Fibroblast of lung (primary cell): ENCODE data around the gene PLA2G2C. TPM values are rescaled to one million over a fixed set of nuclear protein-coding genes. Genes with fewer than 3 reads are reported as not detected.

Source experiments
- DNase-seq, 2 donors: peaks; one replicate each; pipeline versions ENCODE4 v3.0.0 to v3.0.0-alpha.2; 2010; ENCODE audit warnings: low read depth in 2 of 2
- H2AFZ ChIP-seq: 2 replicates; pipeline ENCODE4 v1.5.1; 2012; ENCODE audit warnings: low read length, control low read depth, inconsistent platforms
- H3K27ac ChIP-seq: 2 replicates; pipeline ENCODE4 v1.5.1; 2011; ENCODE audit warnings: low read length, control low read depth; ENCODE audit not compliant: insufficient read depth
- H3K27me3 ChIP-seq: 2 replicates; pipeline ENCODE4 v1.5.1; 2011; ENCODE audit warnings: mild to moderate bottlenecking, low read length; ENCODE audit not compliant: control insufficient read depth, insufficient read depth
- H3K36me3 ChIP-seq: 2 replicates; pipeline ENCODE4 v1.5.1; 2011; ENCODE audit warnings: low read length; ENCODE audit not compliant: control insufficient read depth, insufficient read depth
- H3K4me1 ChIP-seq: 2 replicates; pipeline ENCODE4 v1.5.1; 2011; ENCODE audit warnings: low read length; ENCODE audit not compliant: control insufficient read depth, insufficient read depth; ENCODE audit errors: extremely low read depth
- H3K4me2 ChIP-seq: 2 replicates; pipeline ENCODE4 v1.5.1; 2011; ENCODE audit warnings: low read length, control low read depth; ENCODE audit not compliant: insufficient read depth; ENCODE audit errors: extremely low read depth
- H3K4me3 ChIP-seq, 4 experiments: fragments of 200-600 bp in 1 of 4; sonication (generic) in 1 of 4; replicated peaks in 1 of 4; 2 replicates each; pipeline ENCODE4 v1.5.1; 2011 to 2016; ENCODE audit warnings: low read length in 4 of 4, low read depth in 3 of 4, mild to moderate bottlenecking in 3 of 4, control low read depth in 2 of 4, inconsistent platforms in 1 of 4, mixed read lengths in 1 of 4; ENCODE audit not compliant: insufficient read depth in 1 of 4; ENCODE audit errors: control extremely low read depth in 1 of 4
- H3K79me2 ChIP-seq: 2 replicates; pipeline ENCODE4 v1.5.1; 2012; ENCODE audit warnings: mild to moderate bottlenecking, low read length, inconsistent platforms; ENCODE audit not compliant: control insufficient read depth, insufficient read depth
- H3K9ac ChIP-seq: 2 replicates; pipeline ENCODE4 v1.5.1; 2011; ENCODE audit warnings: mild to moderate bottlenecking, low read length, control low read depth; ENCODE audit not compliant: insufficient read depth
- H3K9me3 ChIP-seq: 2 replicates; pipeline ENCODE4 v1.5.1; 2012; ENCODE audit warnings: low read depth, low read length; ENCODE audit not compliant: control insufficient read depth, insufficient read depth
- H4K20me1 ChIP-seq: 2 replicates; pipeline ENCODE4 v1.5.1; 2011; ENCODE audit warnings: low read length; ENCODE audit not compliant: control insufficient read depth, insufficient read depth; ENCODE audit errors: extremely low read depth
- CTCF ChIP-seq, 2 donors: IDR thresholded peaks in 1 of 2; conservative IDR thresholded peaks in 1 of 2; 1 replicate in 1 of 2; 2 replicates in 1 of 2; pipeline ENCODE4 v1.5.1; 2011 to 2012; ENCODE audit warnings: low read length in 2 of 2, control low read depth in 1 of 2, inconsistent platforms in 1 of 2, low read depth in 1 of 2, mild to moderate bottlenecking in 1 of 2
- EZH2 ChIP-seq: IDR thresholded peaks from 2 replicates; pipeline ENCODE4 v1.5.1; 2012; ENCODE audit warnings: low read length, control low read depth, mild to moderate bottlenecking; ENCODE audit errors: missing control alignments
- polyA plus RNA-seq, 2 donors: library from polyadenylated mRNA; depleted of rRNA in 1 of 2; stranded (reverse) in 1 of 2; unstranded in 1 of 2; fragments of >200 nt; gene quantifications; 2 replicates each; pipeline ENCODE4 v1.2.1, GENCODE V29; 2011 to 2012; ENCODE audit warnings: missing spikeins in 1 of 2
- total RNA-seq: library from RNA; depleted of rRNA; stranded (reverse); fragments of >200 nt; gene quantifications from 2 replicates; pipeline ENCODE4 v1.2.1, GENCODE V29; 2014

Gene PLA2G2C
- total and polyA plus RNA-seq, 2 donors (not counting 1 experiment from before 2014, with no cell fraction given) = not detected

DNA sequence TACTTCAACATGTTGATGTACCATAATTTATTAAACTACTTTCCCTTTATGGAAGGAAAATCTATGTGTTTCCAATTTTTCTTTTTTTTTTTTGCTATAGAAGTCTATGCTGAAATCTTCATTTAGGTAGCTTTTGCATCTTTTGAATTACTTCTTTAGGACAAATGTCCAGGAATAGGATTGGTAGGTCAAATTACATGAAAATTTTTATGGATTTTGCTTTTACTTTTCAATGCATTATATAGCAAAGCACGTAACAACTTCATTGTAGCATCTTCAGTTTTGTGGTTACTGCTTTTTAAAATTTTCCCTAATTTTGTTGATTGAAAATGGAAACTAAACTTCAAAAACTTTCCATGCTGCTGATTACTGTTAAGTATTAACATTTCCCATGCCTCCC lies 12.0 kb upstream of the PLA2G2C start:
- no peak for TF ChIP-seq CTCF (conservative IDR thresholded peaks at IDR 0.05 in 1 of 2, IDR thresholded peaks at IDR 0.05 in 1 of 2; ENCODE audit: low read depth in 1 of 2, low read length in 2 of 2)
- no peak for TF ChIP-seq EZH2
- Histone ChIP-seq H4K20me1 (no peaks in the 10 kb centered on the region), H3K9ac (no peak overlapping the region), H3K4me2 (no peak overlapping the region), H3K36me3 (no peaks in the 10 kb centered on the region), H3K4me3 (no peak overlapping the region), H3K27me3 (peaks cover 17% of the 10 kb centered on the region), H3K9me3 (no peaks in the 10 kb centered on the region), H3K27ac (no peak overlapping the region), H3K79me2 (no peaks in the 10 kb centered on the region), H2AFZ (no peak overlapping the region), H3K4me1 (no peaks in the 10 kb centered on the region)
- no peak for DNase-seq

GRCh38 chr1:20197329-20197791 lies 11.0 kb upstream of the PLA2G2C start:
- Histone ChIP-seq H3K27ac (no peak overlapping the region), H4K20me1 (no peaks in the 10 kb centered on the region), H3K4me1 (no peaks in the 10 kb centered on the region), H3K4me2 (no peak overlapping the region), H3K36me3 (no peaks in the 10 kb centered on the region), H3K27me3 (peaks cover 21% of the 10 kb centered on the region), H3K4me3 (no peak overlapping the region), H3K9ac (no peak overlapping the region), H2AFZ (no peak overlapping the region), H3K79me2 (no peaks in the 10 kb centered on the region), H3K9me3 (no peaks in the 10 kb centered on the region)
- DNase-seq = no peak
- no peak for TF ChIP-seq CTCF (conservative IDR thresholded peaks at IDR 0.05 in 1 of 2, IDR thresholded peaks at IDR 0.05 in 1 of 2; ENCODE audit: low read depth in 1 of 2, low read length in 2 of 2)

- Histone ChIP-seq H3K4me2 (no peak overlapping the region), H2AFZ (no peak overlapping the region), H3K27ac (no peak overlapping the region), H3K27me3 (peaks cover 22% of the 10 kb centered on the region), H3K79me2 (no peaks in the 10 kb centered on the region), H3K4me1 (no peaks in the 10 kb centered on the region), H3K9ac (no peak overlapping the region), H3K9me3 (no peaks in the 10 kb centered on the region), H4K20me1 (no peaks in the 10 kb centered on the region), H3K4me3 (no peak overlapping the region), H3K36me3 (no peaks in the 10 kb centered on the region)
- no peak for DNase-seq
- no peak for TF ChIP-seq EZH2
Measured at GRCh38 chr1:20195462-20195780, 9.1 kb upstream of the PLA2G2C start.
